ENCODE measurements around the gene PRL.
A peak's percentile ranks its signal among the peaks of the same experiment; 100 is the strongest.

Gene PRL

GRCh38 chr6:22328474-22328873, 31.6 kb upstream of the PRL start:
- no peak for DNase-seq (ENCODE audit: low spot score)
- in situ Hi-C loops (cut with MboI; ENCODE audit: low pct_unique_long_range_greater_than_20kb, low sequenced_read_pairs, unreplicated experiment) = no loop called here
- TF ChIP-seq, protein P1, sequence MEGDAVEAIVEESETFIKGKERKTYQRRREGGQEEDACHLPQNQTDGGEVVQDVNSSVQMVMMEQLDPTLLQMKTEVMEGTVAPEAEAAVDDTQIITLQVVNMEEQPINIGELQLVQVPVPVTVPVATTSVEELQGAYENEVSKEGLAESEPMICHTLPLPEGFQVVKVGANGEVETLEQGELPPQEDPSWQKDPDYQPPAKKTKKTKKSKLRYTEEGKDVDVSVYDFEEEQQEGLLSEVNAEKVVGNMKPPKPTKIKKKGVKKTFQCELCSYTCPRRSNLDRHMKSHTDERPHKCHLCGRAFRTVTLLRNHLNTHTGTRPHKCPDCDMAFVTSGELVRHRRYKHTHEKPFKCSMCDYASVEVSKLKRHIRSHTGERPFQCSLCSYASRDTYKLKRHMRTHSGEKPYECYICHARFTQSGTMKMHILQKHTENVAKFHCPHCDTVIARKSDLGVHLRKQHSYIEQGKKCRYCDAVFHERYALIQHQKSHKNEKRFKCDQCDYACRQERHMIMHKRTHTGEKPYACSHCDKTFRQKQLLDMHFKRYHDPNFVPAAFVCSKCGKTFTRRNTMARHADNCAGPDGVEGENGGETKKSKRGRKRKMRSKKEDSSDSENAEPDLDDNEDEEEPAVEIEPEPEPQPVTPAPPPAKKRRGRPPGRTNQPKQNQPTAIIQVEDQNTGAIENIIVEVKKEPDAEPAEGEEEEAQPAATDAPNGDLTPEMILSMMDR (IDR thresholded peaks at IDR 0.05; ENCODE audit: extremely low read depth, insufficient read depth, missing control alignments) = no peak

GRCh38 chr6:22327881-22328280, 31.0 kb upstream of the PRL start:
- in situ Hi-C loops (cut with MboI; ENCODE audit: low pct_unique_long_range_greater_than_20kb, low sequenced_read_pairs, unreplicated experiment) = no loop called here
- TF ChIP-seq, protein P1 (IDR thresholded peaks at IDR 0.05; ENCODE audit: extremely low read depth, insufficient read depth, missing control alignments) = no peak
- DNase-seq (ENCODE audit: low spot score) = no peak

DNA sequence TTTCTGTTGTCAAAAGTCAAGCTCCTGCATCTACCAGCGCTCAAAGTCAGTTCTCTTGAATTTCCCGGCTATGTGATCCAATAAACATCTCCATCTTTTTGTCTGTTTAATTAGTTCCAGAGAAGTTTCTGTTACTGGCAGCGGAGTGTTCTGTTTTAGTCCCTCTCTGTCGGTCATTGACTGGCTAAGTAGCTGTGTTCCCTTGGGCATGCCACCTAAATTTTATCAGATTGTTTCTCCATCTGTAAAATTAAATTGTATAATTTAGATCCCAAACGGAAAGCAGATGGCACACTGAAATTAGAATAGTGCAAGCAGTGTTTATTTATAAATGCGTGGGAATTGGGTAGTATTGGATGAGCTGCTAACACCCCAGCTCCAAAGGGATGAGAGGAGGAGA, 29.7 kb upstream of the PRL start:
- in situ Hi-C loops (cut with MboI; ENCODE audit: low pct_unique_long_range_greater_than_20kb, low sequenced_read_pairs, unreplicated experiment) = no loop called here
- no peak for DNase-seq (ENCODE audit: low spot score)
- TF ChIP-seq, protein P1 (IDR thresholded peaks at IDR 0.05; ENCODE audit: extremely low read depth, insufficient read depth, missing control alignments) = no peak

- in situ Hi-C loops (cut with MboI; ENCODE audit: low pct_unique_long_range_greater_than_20kb, low sequenced_read_pairs, unreplicated experiment) = no loop called here
- no peak for DNase-seq (ENCODE audit: low spot score)
- TF ChIP-seq, protein P1 (IDR thresholded peaks at IDR 0.05; ENCODE audit: extremely low read depth, insufficient read depth, missing control alignments) = no peak
Measured at GRCh38 chr6:22325481-22325880, 28.6 kb upstream of the PRL start.

DNA sequence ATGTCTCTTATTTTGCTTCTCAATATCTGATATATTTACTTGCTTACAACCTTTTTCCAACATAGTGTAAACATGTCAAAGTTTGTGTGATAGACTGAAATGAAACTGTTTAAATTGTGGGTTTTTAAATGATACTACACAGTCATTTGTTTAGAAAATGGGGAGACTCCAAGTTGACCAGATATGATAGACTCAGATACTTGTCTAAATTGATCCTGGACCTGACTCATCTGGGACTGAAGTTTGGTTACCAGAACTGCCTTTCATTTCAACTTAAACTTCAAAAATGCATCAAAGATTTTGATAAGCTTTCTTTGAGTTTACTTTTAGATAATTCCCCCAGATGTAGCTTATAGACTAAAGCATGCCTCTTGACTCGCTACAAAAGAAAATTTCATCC, 27.0 kb upstream of the PRL start:
- in situ Hi-C loops (cut with MboI; ENCODE audit: low pct_unique_long_range_greater_than_20kb, low sequenced_read_pairs, unreplicated experiment) = no loop called here
- DNase-seq (ENCODE audit: low spot score) = no peak
- TF ChIP-seq, protein P1 (IDR thresholded peaks at IDR 0.05; ENCODE audit: extremely low read depth, insufficient read depth, missing control alignments) = no peak

- in situ Hi-C loops (cut with MboI; ENCODE audit: low pct_unique_long_range_greater_than_20kb, low sequenced_read_pairs, unreplicated experiment) = no loop called here
- TF ChIP-seq, protein P1 (IDR thresholded peaks at IDR 0.05; ENCODE audit: extremely low read depth, insufficient read depth, missing control alignments) = no peak
Measured at GRCh38 chr6:22322103-22323030, 25.5 kb upstream of the PRL start.

More at GRCh38 chr6:22322103-22323030, 25.5 kb upstream of the PRL start:
- DNase-seq (ENCODE audit: low spot score) = peak; percentile 18

Measured in GM13977 (cell line).